ENCODE measurements around the gene FMO2.

FMO2 gene, protein sequence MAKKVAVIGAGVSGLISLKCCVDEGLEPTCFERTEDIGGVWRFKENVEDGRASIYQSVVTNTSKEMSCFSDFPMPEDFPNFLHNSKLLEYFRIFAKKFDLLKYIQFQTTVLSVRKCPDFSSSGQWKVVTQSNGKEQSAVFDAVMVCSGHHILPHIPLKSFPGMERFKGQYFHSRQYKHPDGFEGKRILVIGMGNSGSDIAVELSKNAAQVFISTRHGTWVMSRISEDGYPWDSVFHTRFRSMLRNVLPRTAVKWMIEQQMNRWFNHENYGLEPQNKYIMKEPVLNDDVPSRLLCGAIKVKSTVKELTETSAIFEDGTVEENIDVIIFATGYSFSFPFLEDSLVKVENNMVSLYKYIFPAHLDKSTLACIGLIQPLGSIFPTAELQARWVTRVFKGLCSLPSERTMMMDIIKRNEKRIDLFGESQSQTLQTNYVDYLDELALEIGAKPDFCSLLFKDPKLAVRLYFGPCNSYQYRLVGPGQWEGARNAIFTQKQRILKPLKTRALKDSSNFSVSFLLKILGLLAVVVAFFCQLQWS

DNA sequence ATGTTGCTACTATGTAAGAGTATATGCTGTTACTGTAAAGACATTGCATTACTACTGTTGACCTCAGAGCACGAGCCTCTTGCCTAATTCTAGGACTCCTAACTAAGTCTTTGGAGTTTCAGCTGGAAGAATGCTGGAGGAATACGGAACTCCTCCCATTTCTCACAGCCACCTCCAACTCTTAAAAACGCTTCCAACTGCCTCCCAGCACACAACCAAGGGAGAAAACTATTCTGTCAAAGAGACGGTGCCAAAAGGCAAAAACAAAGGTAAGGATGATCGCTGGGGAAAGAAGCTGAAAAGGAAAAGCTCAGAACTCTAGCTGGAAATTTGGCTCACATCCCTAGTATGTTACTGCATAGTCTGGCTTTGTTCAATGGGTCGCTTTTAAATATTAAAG lies at the start of gene FMO2:
Gene FMO2 (plus strand): TSS at position 210 of the 400 bp plus-strand sequence. CDS start 414 bp downstream, outside the sequence.
- no peak for DNase-seq

DNA sequence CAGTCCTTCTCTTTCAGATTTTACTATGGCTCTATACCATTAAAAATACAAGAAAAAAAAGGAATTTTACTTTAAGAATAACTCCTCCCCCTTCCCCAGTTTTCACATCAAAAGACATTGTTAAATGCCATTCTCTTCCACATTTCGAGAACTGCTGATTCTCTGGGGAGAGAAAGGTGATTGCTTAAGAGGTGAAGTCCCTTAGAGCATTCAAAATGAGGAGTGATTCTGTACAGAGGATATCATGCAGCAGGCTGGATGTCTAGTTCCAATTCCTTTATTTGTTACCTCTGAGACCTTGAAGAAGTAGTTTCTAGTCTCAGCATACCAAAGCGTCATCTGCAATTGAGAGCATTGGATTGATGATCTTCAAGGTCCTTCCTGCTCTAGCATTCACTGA lies 47.5 kb upstream of the FMO2 start:
- no peak for DNase-seq

DNA sequence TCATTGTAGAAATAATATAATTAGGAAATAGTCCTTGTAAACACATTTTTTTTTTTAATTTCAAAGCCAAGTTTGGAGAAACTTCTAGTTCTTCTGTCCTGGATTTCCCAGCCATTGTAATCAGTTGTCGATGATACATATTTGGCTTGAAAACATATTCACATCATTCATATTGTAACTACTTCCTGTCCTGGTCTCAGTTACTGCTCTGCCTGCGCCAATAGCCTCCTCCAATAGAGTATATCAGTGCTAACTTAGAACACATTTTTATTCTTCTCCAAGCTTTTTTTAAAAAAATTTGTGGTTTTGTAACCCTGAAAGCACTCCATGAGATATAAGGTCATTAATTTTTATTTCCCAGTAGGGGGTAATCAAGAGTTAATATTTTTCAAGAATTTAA lies 46.1 kb upstream of the FMO2 start:
- no peak for DNase-seq

DNA sequence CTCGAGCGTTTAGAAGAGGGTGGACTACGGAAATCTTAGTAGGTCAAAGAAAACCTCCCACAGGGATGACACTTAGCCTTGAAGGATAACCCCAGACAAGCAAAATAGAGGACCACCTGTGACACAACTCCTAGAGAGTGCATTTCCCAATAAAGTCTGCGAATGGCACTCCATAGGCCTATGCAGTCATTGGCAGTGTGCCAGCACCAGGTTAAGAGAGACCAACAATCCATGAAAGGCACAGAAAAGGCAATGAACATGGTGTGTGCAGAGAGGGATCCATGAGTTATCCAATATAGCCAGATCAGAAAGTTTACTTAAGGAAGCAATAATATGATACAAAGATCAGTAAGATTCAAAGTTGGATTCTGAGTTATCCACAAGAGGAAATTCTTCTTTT lies 45.2 kb upstream of the FMO2 start:
- DNase-seq: no peak

DNA sequence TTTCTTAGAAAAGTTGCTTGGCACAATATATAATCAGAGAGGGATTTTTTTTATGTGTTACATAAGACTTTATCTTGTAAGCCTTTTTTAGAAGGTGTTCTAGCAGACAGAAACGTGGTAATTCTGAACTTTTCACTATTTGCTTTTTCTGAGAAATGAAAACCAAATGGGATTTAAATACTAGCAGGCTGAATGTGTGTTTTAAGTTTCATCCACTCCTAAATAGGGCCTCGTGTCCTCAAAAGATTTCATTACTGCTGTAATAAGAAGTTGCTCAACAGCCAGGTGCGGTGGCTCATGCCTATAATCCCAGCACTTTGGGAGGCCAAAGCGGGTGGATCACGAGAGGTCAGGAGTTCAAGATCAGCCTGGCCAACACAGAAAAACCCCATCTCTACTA lies 44.7 kb upstream of the FMO2 start:
- DNase-seq: no peak

DNA sequence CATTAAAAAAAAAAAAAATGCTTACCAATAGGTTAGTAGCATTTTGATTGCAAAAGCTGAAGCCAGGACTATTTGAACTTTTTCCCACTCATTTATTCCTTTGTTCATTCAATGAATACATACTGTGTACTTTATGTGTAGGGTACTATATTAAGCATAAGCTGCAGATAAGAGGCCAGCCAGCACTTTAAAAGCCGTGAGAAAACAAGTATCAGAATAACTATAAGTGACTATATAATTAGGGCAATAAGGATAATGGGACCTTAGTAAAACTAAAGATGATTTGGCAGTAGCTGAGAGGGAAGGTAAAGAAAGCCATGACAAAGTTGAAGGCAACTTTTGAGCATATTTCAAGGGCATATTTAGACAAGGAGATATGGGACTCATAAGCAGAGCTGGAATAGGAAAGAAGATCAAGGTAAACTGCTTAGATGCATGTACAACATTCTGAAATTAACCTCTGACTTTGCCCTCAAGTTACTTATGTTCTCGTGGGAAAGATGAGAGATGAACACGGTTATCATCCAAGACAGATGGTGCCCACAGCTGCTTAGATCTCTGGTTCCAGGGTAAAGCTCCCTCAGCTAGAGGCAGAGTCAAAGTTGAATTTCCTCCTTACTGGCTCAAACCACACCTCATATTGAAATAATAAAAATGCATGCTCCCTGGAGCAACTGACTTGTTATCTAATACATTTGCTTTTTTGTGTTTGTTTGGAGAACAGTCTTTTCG lies 44.0 kb upstream of the FMO2 start:
- DNase-seq: peak; percentile 27

DNA sequence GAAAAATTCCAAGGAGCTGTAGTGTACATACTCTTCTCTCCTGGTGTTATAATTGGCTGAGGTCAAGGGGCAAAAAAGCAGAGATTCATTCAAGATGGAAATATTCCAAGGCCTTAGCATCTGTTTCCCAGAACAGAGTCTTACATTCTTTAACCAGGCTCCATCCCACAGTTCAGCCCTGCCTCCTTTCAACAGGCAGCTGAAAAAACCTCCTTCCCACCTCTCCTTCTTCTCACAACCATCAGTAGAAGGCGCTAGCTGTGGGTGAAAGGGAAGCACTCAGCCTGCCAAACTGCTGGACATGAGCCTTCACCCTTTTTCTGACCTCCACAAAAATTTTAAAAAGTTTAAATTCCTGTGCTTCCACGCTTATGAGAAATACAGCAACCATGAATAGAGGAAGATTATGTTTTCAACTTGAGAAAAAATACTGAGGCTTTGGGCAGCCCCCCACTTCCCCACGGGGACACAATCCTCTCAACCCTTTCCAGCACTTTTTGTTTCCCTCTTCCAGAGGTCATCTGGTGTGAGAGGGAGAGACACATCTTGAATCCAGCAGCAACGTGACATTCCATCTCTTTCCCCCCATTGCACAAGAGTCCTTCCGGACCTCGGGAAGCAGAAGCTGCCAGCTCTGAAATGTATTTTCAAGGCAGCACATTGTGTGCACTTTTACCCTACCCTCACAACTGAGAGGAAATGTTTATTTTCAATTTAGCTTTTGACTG lies 43.2 kb upstream of the FMO2 start:
- no peak for DNase-seq

DNA sequence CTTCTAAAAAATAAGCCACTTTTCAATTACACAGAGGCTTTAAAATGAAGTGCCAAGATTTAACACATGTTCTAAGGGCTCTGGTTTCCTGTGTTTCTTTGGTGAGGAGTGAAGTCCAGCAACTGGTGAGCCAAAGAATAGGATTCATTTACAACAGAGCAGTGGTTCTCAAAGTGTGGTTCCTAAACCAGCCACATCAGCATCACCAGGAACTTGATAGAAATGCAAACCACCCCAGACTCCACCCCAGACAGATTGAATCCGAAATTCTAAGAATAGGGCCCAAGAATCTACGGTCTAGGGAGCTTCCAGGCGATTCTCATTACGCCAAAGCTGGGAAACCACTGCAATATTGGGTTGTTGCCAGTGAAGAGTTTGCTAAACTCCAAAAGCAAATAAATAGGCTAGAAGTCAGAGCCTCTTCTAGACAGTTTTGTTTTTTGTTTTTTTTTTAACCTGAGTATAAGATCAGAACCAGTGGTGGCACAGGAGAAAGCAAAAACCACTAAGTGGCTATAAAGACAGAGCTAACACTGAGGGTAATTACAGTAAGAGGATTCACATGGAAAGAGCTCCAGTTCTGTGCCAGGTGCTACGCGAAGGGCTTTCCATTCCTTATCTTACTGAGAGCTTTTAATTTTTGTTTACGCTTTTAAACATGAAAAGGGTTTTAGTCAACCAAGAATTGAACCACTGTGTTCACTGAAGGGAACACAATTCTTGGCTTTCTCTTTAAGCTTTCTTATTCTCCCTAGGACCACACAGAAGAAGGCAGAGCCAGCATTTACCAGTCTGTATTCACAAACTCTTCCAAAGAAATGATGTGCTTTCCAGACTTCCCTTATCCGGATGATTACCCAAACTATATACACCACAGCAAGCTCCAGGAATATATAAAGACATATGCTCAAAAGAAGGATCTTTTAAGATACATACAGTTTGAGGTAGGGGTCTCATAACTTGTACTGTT lies 42.4 kb upstream of the FMO2 start:
- peak; percentile 72 for DNase-seq

DNA sequence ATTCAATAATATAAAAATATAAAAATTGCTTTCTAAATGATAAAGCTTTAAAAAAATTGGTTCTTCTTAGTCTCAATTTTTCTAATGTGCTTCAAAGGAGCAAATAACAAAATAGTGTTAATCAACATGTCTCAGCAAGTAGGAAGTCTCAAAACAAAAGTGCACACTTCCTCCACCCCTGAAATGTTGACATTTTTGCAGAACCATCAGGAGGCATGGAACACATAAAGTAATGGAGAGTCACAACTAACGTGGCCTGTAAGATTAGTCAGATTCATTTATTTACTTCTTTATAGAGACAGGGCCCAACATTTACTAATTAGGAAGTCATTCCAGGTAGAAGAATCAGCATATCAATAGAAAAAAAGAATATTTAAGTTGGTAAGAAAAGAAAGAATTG lies 34.9 kb upstream of the FMO2 start:
- no peak for DNase-seq

DNA sequence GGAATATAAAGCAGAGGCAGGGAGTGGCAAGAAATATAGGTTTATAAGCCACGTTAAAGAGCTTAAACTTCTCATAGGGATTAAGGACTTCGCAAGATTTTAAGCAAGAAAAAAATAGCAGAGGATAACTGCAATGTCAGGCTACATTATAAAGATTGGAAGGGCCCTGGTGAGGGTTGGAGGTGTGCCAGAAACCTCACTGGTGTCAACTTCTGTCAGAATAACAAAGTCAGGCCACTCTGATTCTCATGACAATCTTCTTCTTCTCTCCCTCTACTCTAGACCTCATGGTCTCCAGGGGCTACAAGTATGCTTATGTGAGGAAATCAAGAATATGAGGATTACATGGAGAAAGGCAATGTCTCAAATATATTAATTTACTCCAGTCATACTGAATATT lies 32.6 kb upstream of the FMO2 start:
- DNase-seq: no peak

DNA sequence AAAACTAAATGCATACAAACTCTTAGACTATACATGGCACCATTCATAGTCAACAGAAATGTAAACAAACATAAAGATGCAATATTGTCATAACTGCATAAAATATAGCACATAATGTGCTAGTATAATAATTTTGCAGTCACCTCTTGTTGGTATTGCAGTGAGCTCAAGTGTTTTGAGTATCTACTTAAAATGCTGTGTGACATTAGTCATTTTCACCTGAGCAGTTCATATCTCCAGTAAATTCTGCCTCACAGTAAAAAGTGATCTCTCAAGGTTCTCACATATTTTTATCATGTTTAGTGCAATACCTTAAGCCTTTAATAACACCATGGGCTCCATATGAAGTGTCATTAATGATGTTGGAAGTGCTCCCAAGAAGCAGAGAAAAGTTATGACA lies 29.6 kb upstream of the FMO2 start:
- no peak for DNase-seq

DNA sequence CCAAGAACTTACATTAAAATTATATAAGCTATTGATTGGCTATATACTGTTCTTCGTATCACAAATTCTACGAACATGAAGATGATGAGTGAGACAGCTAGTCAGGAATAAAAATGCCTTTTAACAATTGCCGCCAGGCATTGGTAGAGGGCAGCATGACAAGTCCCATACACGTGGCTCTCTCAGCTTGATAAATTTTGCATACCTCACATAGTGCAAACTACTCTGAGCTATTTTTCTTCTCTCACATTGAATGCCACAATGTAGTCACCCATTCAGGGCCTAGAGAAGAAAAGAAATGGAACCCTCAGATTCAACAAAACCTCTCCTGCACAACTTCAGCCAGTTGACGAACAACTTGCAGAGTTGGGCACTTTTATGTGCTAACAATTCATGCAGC lies 27.0 kb upstream of the FMO2 start:
- no peak for DNase-seq

DNA sequence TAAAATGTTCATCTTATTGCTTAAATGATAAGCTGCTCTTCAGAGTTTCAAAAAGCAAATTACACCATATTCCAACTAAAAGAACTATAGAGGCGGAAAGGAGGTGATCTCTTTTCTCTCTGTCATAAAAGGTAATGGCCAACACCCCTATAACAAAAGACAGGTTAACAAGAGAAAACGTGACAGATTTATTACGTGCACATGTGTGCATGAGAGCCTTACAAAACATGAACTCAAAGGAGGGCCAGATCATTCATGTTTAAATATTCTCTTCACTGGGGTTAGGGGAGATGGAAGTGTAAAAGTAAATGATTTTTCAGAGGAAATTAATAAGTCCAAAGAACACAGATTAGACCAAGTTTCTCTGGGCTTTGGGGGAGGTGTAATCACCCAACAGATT lies 26.5 kb upstream of the FMO2 start:
- no peak for DNase-seq

DNA sequence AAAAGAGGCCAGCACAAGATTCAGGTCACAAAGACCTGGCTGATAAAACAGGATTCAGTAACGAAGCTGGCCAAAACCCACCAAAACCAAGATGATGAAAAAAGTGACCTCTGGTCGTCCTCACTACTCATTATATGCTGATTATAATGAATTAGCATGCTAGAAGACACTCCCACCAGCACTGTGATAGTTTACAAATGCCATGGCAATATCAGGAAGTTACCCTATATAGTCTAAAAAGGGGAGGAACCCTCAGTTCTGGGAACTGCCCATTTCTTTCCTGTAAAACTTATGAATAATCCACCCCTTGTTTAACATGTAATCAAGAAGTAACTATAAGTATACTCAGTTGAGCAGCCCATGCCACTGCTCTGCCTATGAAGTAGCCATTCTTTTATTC lies 26.0 kb upstream of the FMO2 start:
- no peak for DNase-seq

DNA sequence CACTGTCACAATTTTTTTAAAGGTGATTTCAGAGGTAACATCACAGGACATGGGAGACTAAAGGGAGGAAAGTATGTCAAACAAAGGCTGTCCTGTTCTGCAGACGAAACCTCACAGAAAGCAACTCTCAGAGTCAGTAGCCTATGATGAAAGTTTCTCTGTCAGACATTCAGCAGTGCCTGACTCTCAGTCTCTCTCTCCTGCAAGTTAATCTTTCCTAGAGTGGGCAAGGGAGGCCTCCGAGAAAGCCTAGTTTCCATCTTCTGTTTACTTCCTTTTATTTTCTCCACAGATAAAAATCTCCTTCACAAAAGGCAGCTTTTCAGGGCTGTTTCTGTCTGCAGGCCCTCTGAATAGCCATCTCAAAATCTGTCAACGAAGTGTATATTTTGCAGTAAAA lies 24.9 kb upstream of the FMO2 start:
- no peak for DNase-seq

DNA sequence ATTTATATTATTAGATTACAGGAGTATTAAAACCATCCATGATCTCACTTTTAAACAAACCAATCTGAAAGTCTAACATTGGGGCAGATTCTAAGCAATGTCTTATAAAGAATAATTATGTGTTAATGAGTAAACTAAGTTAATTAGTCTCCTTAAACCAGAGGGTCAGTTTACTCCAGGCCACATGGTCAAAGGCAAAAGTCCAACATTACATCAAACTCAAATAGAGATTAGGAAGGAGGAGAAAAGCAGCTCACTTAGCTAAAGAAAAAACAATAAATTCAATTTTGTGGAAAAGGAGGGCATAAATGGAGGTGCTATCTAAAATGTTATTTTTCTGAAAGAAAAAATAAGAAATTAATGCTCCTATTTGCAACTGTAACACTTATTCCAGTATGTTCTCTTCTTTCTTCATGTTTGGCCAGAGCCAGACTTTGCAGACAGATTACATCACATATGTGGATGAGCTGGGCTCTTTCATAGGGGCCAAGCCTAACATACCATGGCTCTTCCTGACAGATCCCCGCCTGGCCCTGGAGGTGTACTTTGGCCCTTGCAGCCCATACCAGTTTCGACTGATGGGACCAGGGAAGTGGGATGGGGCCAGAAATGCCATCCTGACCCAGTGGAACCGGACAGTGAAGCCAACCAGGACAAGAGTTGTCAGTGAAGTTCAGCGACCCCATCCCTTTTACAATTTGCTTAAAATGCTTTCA lies 24.3 kb upstream of the FMO2 start:
- DNase-seq: no peak

DNA sequence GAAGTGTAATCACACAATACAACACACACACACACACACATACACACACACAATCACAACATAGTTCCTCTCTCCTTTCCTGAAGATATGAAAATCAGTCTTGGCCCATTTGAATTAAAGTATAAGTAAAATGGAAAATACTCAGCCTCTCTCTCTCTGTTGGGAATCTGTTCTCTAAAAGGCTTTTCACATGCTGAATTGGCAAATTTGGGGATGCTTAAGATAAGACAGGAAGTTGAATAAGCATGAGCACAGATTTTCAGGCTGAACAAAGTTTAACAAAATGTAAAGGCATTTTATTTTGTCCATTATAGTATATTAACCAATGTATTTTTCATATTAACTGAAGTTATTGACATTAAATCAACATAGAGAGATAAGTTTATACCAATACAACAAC lies 23.7 kb upstream of the FMO2 start:
- DNase-seq: no peak

DNA sequence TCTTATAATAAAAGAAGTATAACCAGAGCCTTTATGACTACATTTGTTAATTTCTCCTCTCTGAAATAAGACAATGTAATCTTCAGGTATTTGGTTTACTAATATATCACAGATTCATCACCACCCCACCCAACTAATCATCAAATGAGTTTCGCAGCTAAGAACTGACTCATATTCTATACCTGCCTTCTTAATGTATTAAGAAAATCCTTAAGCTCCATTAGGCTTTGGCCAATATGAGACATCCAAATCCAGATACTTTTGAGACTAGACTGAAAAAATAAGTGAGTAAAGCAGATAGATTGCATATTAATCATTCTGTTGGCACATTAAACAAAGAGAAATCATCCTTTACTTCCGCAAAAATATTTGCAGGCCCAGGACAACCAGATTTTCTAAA lies 18.7 kb upstream of the FMO2 start:
- DNase-seq: no peak

DNA sequence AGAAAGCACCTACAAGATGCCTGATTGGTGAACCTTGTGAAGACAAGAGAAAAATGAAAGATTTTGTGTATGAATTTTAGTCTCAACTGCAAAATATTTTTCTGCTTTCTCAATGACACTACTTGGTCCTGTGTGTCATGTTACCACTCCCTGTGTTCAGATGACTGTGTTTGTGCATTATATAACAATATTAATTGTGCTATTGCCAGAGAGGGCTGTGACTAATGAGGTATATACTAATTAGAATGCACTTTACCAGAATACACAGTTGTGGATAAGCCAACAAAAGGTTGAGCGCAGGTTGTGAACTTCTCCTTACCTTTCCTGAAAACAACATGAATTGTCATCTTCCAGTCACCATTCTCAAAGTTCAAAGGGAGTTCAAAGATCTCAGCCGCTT lies 17.3 kb upstream of the FMO2 start:
- no peak for DNase-seq

DNA sequence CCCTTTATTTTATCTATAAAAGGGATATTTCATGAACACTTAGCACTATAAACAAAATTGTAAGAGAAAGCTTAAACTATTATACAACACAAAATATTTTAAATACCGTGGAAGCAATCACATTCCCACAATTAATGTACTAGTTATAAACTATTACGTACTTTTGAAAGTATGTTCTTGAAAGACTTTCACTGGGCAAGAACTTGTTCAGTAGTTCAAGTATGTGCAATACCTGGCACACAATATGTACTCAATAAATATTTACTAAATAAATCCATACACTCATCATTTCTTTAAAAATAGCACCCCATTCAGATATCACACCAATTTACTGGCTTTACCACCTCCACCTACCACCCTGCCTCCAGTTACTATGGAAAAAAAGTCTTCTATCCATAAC lies 12.6 kb upstream of the FMO2 start:
- DNase-seq: no peak

DNA sequence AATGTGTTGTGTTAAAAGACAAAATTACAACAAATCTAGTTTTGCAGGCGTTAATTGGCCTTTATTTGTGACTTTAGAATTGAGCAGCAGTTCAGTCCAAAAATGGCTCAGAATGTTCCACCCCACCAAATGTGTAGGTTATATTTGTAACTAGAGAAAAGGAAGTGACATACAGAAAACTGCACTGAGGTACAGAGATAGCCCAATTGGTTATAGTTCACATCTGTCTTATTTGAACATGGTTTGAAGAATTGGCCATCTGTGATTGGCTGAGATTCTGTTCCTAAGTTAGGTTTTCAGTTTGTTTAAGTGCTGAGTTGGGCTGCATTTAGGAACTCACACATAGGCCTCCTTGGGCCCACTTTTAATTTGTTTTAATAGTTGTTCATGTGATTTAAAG lies 12.0 kb upstream of the FMO2 start:
- no peak for DNase-seq
